AG04449 (cell line): ENCODE measurements around the gene LBHD2.

Experiments used
- CTCF ChIA-PET: fragments of 350-600 bp; formaldehyde crosslinking; extraction: SDS; loops from one replicate; lab custom pipeline; 2021; ENCODE audit warnings: antibody characterized with exemption; lab: Yijun Ruan, JAX
- POLR2A ChIA-PET: fragments of 400-600, 350-600 bp; formaldehyde crosslinking; extraction: SDS; loops from one replicate; lab custom pipeline; 2020; ENCODE audit warnings: antibody characterized with exemption, inconsistent platforms; lab: Yijun Ruan, JAX
- DNase-seq: peaks from one replicate; pipeline ENCODE4 v3.0.0-alpha.2; 2010; ENCODE audit warnings: low read depth, low spot score
- H3K4me3 ChIP-seq: 2 replicates; pipeline ENCODE4 v1.5.1; 2011; ENCODE audit warnings: low read depth, mild to moderate bottlenecking, control low read depth, low read length
- TF ChIP-seq, protein P1 (sequence below): IDR thresholded peaks from one replicate; pipeline ENCODE4 v1.5.1; 2011; ENCODE audit warnings: mild to moderate bottlenecking, moderate library complexity, low read length, control low read depth, inconsistent platforms; ENCODE audit not compliant: insufficient read depth; ENCODE audit errors: missing control alignments

Gene LBHD2

DNA sequence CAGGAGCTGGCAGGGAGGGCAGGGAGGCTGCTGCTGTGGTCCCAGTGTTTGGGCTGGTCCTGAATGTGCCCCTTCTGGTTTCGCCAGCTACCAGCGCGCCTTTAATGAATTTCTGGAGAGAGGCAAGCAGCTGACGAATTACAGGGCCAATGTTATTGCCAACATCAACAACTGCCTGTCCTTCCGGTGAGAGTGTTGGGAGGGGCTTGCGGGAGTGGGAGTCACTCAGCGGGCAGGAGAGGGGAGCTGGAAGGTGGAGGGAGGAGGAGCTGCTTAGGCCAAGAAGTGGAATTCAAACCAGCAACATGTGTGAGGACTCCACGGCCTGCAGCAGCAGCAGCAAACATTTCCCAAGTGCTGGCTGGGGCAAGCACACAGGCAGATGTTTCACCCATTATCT is 47.0 kb downstream of the LBHD2 start:
- TF ChIP-seq, protein P1, sequence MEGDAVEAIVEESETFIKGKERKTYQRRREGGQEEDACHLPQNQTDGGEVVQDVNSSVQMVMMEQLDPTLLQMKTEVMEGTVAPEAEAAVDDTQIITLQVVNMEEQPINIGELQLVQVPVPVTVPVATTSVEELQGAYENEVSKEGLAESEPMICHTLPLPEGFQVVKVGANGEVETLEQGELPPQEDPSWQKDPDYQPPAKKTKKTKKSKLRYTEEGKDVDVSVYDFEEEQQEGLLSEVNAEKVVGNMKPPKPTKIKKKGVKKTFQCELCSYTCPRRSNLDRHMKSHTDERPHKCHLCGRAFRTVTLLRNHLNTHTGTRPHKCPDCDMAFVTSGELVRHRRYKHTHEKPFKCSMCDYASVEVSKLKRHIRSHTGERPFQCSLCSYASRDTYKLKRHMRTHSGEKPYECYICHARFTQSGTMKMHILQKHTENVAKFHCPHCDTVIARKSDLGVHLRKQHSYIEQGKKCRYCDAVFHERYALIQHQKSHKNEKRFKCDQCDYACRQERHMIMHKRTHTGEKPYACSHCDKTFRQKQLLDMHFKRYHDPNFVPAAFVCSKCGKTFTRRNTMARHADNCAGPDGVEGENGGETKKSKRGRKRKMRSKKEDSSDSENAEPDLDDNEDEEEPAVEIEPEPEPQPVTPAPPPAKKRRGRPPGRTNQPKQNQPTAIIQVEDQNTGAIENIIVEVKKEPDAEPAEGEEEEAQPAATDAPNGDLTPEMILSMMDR, result no peak
- peak; percentile 24 for DNase-seq
- no peak overlapping the region for H3K4me3 ChIP-seq
- CTCF ChIA-PET, result interaction anchor here (0.8 to 3.3 kb wide), 5 partner anchors 10 to 164 kb away, joined by 3 to 33 read pairs (median 3); no protein-coding TSS in a partner anchor
- POLR2A ChIA-PET, result no interaction called here

DNA sequence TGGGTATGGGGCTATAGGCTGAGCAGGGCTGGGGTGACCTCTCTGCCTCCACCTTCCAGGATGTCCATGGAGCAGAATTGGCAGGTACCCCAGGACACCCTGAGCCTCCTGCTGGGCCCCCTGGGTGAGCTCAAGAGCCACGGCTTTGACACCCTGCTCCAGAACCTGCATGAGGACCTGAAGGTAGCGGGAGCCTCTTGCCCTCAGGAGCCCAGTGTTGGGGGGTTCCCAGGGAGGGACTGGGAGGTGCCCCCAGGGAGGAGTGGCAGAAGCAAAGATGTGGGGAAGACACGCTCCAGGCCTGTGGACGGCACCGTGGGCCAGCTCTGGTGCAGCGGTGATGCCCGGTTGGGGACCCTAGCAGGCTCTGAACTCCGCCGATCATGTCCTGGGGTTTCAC is 47.6 kb downstream of the LBHD2 start:
- no peak for DNase-seq
- CTCF ChIA-PET, result interaction anchor here (1.1 to 3.3 kb wide), 4 partner anchors 9 to 27 kb away, joined by 3 to 33 read pairs (median 5); no protein-coding TSS in a partner anchor
- POLR2A ChIA-PET, result no interaction called here
- no peak overlapping the region for H3K4me3 ChIP-seq
- TF ChIP-seq, protein P1, result no peak

DNA sequence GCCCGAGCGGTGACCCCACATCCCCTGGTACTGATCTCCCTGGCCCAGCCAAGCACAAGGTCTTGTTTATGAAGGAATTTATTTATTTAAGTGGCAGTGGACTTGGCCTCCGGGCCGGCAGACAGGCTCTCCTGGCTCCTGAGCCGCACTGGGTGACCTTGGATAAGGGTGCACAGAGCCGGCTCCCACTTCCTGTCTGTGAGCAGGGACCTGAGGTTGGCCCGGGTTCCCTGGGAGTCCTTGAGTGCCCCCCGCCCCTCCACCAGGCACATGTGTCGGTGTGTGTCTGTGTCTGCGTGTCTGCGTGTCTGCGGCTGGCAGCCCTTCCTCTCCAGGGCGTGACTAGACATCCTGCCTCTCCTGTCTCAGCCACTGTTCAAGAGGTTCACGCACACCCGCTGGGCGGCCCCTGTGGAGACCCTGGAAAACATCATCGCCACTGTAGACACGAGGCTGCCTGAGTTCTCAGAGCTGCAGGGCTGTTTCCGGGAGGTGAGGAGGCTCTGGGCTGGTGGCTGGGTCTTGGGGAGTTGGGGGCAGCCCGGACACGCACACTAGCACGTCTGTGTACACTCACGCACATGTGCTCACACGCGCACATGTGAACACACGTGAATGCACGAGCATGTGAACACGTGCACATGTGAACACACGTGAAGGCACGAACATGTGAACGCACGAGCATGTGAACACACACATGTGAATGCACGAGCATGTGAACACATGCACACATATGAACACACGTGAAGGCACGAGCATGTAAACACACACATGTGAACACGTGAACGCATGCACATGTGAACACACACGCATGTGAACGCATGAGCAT is 48.6 kb downstream of the LBHD2 start:
- no peak for DNase-seq
- TF ChIP-seq, protein P1, result no peak
- H3K4me3 ChIP-seq, result no peak overlapping the region
- ChIA-PET POLR2A (no interaction called here), CTCF (interaction anchor here (7.2 kb wide), 1 partner anchor 28 kb away, joined by 50 read pairs; no protein-coding TSS in a partner anchor)

DNA sequence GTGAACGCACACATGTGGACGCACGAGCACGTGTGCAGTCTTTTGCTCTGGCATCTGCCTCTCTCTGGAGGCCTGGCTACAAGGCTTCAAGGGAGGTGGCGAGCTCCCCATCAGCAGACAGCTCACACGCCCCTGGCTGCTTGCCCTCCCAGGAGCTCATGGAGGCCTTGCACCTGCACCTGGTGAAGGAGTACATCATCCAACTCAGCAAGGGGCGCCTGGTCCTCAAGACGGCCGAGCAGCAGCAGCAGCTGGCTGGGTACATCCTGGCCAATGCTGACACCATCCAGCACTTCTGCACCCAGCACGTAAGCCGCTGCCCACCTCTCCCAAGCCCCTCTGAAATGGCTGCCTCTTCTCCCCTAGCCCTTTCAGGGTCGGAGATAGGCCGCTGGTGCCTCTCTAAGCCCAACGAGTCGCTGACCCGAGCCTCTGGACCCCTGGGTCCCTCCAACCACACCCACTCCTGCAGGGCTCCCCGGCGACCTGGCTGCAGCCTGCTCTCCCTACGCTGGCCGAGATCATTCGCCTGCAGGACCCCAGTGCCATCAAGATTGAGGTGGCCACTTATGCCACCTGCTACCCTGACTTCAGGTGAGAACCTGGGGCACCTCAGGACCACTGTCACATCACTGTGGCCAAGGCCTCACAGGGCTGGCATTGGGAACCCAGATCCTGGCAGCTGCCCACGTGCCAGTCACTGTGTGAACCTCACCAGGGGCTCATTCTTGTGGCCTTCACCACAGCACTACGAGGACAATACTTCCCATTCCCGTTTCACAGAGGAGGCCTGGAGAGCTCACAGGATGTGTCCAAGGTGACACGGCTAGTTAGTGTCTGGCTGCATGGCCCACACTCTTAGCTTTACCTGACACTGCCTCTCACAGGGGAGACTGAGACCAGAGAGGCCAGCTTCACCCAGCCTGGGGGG is 49.5 kb downstream of the LBHD2 start:
- CTCF ChIA-PET, result interaction anchor here (1.0 to 7.2 kb wide), 2 partner anchors 16 to 29 kb away, joined by 3 to 50 read pairs; no protein-coding TSS in a partner anchor

DNA sequence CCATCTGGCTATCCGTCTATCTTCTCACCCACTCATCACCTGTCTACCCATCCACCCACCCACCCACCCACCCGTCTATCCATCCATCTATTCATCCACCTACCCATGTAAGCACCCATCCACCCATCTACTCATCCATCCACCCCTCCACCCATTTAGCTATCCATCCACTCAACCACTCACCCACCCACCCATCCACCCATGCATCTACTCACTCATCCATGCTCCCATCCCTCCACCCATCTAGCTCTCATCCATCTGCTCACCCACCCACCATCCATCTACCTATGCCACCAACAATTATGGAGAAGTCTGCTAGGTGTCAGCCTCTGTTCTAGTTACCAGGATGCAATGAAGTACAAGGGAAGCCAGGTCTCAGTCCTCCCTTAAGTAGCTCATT is 50.4 kb downstream of the LBHD2 start:
- CTCF ChIA-PET, result interaction anchor here (0.9 to 7.2 kb wide), 4 partner anchors 10 to 59 kb away, joined by 3 to 50 read pairs (median 3); no protein-coding TSS in a partner anchor
- TF ChIP-seq, protein P1, result no peak
- POLR2A ChIA-PET, result no interaction called here
- DNase-seq, result no peak
- no peak overlapping the region for H3K4me3 ChIP-seq

More for the DNA sequence above, 49.5 kb downstream of the LBHD2 start:
- TF ChIP-seq, protein P1, result no peak
- POLR2A ChIA-PET, result no interaction called here
- H3K4me3 ChIP-seq, result no peak overlapping the region
- DNase-seq, result no peak
